Fibroblast of lung (primary cell): Measurements from ENCODE around the gene KLHL18.

ENCODE experiments used
- EZH2 ChIP-seq: IDR thresholded peaks from 2 replicates; pipeline ENCODE4 v1.5.1; 2012; ENCODE audit warnings: low read length, control low read depth, mild to moderate bottlenecking; ENCODE audit errors: missing control alignments
- TF ChIP-seq, protein P1 (sequence below), 2 donors: IDR thresholded peaks in 1 of 2; conservative IDR thresholded peaks in 1 of 2; 1 replicate in 1 of 2; 2 replicates in 1 of 2; pipeline ENCODE4 v1.5.1; 2011 to 2012; ENCODE audit warnings: low read length in 2 of 2, control low read depth in 1 of 2, inconsistent platforms in 1 of 2, low read depth in 1 of 2, mild to moderate bottlenecking in 1 of 2

DNA sequence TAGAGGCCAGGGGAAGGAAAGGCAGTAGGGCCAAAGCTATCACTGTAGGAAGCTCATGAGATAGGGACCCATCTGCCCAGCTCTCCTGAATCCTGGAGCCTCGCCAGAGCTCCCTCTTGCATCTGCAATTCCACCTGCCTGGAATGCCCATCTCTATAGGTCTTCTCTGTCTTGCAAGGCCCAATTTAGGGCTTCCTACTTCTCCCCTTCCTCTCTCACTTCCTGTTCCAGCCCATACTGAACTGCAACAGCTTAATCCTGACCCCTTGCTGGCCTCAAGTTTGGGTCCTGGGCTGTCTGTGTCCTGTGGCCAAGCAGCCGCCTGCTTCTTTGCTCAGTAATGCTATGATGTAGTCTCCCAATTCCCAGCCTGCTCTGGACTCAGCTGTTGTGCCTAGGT lies 94.4 kb downstream of the KLHL18 start:
- TF ChIP-seq, protein P1, sequence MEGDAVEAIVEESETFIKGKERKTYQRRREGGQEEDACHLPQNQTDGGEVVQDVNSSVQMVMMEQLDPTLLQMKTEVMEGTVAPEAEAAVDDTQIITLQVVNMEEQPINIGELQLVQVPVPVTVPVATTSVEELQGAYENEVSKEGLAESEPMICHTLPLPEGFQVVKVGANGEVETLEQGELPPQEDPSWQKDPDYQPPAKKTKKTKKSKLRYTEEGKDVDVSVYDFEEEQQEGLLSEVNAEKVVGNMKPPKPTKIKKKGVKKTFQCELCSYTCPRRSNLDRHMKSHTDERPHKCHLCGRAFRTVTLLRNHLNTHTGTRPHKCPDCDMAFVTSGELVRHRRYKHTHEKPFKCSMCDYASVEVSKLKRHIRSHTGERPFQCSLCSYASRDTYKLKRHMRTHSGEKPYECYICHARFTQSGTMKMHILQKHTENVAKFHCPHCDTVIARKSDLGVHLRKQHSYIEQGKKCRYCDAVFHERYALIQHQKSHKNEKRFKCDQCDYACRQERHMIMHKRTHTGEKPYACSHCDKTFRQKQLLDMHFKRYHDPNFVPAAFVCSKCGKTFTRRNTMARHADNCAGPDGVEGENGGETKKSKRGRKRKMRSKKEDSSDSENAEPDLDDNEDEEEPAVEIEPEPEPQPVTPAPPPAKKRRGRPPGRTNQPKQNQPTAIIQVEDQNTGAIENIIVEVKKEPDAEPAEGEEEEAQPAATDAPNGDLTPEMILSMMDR (conservative IDR thresholded peaks at IDR 0.05 in 1 of 2, IDR thresholded peaks at IDR 0.05 in 1 of 2; ENCODE audit: low read depth in 1 of 2, low read length in 2 of 2), result no peak
- TF ChIP-seq EZH2, result no peak
